HUDEP-2 (cell line): ENCODE data around the gene TCF7L2.

Experiments used
- DNase-seq, 76 experiments: peaks; one replicate each; lab custom pipeline; 2025; ENCODE audit not compliant: unreplicated experiment in 76 of 76; lab: John Stamatoyannopoulos, UW

The TCF7L2 gene

DNA sequence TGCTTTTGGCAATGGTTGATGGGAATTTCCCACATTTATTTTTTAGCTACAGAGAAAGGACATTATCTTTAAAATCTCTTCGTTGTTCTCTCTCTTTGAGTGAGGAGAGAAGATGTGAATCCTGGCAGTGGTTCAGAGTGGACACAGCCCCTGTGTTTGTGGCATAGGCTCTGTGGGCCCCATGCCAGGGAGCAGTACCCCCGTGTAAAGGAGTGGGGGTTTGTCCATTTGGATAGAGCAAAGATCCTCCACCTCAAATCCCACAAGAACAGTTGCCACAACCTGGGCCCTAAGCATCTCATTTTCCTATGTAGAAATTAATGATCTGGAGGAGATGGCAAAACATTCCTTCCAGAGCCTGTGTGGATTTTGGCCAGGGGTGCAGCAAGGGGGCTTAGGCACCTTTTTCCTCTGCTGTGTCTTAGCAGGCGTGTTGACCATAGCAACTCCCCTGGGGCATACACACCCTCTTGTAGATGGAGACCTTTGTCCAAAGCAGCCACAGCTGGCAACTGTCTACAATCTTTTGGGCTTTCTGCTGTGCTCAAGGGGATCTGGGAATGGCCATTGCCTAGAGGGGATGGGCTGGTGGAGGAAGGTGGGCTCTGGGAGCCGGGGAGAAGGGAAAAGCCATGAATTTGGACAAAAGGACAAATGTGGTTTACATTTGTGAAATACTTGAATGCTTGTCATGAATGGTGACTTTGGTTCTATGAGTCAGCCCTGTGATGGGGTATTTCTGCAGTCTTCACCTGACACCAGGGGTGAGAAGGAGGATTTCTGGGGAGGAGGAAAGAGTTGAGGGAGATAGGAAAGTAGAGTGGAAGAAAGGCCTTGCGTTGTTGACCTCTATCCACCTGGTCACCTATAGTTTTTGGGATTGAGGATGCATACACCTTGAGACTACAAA is 92.0 kb downstream of the TCF7L2 start:
- no peak for DNase-seq

DNA sequence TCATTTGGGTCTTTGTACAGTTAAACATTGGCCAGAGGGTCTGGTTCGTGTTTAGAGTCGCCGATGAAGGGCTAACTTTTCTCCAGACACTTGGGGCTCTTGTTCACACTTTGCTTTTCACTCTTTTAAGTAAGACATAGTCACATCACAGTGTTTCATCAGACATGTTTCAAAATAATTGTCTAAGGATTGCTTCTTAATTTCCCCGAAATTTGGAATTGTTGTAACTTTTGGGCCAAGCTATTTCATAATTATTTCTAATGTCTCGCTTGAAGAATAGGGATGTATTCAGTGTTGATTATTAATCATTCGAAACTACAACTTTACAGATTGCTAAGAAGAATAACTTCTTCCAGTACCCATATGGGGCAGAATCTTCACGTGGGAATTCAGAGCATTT is 92.8 kb downstream of the TCF7L2 start:
- DNase-seq = no peak

DNA sequence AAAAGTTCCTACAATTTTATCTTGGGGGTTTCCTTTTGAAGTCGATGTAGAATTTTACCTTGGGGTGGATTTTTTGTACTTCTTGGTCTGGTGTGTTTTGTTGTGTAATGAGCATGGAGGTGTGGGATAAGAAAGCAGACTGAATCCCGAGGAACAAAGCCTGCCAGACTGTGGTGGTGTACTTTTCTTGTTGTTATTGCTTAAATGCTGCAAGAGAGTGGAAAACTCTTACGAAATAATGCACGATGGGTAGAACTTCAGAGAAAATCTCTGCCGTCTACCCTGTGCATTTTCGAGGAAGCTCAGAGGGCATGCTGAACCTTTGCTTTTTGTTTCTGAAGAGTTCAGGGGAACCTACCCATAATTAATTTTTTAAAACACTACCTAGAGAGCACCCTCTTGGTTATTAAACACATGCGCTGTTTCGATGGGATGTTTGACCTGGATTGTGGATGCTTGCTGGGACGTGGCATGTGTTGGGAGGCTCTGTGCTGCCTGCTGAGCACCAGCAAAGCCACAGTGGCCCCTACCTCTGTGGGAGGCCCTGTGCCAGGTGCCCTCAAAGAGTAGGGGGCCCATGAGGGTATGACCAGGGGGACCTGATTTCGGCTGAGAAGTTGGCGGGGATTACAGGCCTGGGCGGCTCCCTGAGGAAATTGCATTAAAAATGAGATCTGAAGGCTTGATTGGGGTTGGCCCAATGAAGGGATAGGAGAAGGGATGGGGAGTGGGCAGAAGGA is 94.1 kb downstream of the TCF7L2 start:
- DNase-seq = no peak

DNA sequence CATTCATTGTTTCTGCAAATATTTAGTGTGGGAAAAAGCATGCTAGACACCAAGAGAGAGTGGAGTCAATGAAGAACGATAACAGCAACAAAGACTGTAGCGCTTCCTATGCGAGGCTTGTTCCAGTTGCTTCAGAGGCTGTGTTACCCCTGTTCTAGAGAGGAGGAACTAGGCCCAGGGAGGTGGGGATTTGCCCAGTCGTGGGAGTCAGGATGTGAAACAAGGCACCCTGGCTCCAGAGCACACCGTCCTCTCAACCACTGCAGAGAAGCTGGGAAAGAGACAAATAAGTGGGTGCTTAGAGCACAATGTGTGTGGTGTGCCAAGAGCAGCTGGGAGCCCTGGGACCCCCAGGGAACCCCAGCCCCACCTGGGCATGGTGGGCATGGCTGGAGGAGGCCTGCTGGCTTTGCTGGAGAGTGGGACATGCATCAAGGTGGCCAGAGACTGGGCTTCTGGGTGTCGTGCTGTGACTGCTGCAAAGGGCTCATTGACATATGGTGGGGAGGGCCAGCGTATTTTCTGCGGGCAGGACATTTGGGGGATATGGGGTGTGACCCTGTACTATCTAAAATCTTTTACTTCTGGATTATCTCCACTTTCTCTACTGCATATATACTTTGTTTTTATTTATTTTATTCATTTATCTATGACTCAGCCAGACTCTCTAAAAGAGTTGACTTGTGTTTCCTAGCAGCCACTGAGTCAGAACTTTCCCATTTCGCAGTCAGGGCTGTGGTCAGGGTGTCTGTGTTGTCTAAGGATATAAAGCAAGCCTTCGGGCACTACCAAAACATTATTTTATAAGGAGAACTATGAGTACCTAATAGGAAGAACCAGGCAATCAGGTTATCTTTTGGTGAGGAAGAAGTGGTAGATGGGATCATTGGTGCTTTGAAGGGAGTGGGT is 95.4 kb downstream of the TCF7L2 start:
- no peak for DNase-seq

DNA sequence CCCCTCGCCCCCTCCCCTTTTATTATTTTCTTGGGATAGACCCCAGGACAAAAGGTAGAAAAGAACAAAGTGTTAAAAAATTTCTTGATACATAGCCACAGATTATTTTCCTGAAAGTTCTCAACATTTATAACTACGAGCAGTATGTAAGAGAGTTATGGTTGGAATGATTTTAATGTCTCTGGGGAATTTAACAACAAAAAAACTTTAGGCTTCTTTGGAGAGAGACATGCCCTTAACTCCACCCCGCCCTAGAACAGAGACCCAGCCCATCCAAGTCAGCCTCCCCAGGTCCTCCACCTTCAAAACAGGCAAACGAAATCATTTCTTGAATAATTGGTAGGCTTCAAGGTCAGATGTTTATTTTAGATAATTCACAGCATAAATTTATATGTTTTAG is 97.1 kb downstream of the TCF7L2 start:
- DNase-seq = no peak

DNA sequence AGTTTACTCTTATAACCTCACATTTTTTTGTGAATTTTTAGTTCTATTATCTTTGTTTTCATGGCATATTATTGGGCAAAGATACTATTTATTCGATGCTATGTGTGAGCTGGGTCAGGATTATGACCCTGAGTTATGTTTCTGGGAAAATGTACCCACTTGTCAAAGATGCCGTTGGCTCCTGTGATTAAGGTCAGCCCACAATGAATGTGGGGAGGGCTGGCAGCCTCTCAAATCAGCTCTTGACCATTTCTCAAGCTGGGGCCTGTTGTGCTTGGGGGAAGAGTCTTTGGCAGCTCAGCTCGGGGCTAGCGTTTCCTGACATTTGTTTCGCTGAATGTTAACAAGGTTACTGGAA is 97.5 kb downstream of the TCF7L2 start:
- no peak for DNase-seq

DNA sequence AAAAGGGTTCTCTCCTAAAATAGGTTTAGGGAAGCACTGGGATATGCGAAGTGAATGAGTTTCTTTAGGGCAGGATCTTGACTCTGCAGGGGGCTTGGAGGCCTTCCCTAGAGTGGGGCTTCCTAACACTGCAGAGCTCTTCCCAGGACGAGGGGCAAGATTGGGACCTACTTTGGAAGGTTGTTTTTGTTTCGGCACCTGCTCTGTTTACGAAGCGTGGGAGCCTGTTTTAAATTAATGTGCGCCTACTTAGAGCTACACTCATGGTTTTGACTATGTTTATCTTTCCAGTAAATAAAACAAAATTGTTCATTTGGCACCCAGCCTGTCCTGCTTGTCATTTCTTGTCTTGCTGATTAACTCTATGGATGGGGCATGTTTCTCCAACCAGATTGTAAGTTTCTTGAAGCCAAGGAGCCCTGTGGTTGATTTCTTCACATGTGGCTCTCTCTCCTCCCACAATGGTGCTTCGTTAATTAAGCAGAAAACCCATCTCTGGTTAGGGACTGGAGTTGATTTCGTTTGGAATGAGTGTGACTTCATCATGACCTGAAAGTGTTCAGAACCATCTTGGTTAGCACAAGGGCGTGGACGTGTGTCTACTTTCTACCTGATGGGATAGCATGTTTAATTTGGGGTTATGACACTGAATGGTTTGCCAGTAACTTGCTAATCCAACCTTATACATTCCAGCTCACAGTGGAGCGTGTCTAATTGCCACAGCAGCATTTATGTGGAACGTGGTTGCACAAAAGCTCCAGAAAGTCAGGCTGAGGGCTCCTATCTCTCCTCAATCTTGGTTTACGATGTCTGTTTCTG is 98.1 kb downstream of the TCF7L2 start:
- DNase-seq = no peak

DNA sequence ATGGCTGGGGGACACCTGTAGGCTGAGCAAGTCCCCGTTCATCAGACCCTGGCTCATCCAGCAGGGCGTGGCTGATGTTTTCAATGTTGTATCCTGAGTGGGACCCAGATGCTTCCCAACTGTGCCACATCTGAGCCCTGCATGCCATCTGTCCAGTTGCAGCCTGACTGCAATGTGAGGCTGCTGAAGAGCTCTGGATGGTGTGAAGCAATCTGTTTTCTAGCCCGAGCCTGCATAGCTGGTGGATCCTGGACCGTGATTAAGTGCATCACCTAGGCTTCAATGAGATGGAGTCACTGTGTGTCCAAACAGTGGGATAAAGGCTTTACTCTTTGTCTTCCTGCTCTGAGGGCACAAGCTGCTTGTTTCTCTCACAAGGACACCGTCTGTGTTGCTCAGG is 99.8 kb downstream of the TCF7L2 start:
- no peak for DNase-seq

DNA sequence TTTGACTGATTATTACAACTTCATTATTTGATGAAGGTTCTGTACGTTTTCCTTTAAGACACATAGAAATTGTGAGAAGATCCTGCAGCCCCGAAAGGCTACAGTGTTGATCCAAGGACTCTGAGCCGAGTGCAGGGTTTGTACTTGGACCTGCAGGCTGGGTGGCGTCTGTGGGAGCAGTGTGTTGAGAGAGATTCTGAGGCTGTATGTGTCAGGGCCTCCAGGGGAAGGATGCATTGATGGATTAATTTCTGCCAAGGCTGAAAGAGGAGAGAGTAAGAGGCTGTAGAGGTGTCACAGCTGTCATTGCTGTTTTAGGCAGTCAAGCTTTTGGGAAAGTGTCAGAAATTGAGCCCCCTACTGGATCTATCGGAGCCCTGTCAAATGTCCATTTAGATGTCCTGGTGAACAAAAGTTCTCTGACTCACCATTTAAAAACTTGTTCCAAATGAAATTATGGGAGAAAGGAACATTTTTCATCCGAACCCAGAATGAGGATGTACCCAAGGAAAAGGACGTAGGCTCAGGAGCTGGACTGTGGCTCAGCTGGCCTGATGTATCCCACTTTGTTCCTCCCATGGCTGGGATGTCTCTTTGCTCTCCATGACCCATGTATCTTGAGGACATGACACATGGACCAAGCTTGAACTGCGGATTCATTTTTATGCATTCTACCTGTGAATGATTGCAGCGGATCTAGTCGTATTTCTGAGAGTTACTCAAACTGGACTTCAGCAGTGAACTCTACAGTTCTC is 102.2 kb downstream of the TCF7L2 start:
- peak in 1 of 76 experiments; percentile 19 for DNase-seq

DNA sequence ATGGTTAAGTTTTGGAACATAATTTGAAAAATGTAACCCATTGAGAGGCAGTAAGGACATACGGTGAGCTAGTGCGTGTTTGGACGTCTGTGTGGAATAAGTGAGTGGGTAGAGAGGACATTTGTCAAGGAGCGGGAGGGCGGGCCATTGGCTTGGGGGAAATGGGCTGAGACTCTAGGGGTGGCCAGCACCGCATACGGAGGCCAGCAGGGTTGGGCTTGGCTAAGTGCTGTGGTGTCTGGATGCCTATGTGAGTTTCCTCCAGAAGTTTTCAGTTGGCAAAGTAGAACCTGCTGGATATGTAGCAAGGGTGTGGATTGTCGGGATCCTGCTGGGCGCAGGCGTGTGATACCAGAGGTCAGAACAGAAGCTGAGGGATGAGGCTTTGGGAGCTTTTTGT is 103.0 kb downstream of the TCF7L2 start:
- no peak for DNase-seq

DNA sequence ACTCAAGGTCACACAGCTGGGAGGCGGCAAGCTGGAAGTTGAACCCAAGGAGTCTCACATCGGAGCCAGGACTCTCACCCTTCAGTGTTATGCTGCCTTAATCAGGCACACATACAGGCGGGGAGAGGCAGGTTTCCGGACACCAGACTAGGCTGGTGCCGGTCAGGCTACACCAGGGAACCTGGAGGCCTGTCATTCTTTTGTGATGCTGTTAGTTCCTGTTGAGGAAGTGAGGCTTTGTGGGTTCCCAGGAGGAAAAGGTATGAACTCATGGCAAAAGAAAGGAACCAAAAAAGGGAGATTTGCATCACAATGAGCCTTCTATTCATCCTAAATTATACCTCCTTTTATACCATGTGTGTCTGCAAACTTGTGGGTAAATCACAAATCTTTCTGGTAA is 103.8 kb downstream of the TCF7L2 start:
- no peak for DNase-seq

DNA sequence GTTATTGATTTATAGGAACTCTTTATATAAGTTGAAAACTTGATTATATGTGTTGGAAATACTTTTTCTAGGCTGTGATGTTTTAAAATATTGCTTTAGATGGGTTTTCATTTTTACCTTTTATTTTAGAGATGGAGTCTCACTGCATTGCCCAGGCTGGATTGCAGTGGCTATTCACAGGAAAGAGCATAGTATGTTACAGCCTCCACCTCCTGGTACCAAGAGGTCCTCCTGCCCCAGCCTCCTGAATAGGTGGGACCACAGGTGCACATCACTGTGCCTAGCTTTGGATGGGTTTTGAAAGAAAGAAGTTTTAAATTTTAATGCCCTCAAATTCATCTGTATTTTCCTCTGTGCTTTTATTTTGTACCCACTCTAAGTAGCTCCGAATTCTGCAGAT is 105.4 kb downstream of the TCF7L2 start:
- DNase-seq = no peak

DNA sequence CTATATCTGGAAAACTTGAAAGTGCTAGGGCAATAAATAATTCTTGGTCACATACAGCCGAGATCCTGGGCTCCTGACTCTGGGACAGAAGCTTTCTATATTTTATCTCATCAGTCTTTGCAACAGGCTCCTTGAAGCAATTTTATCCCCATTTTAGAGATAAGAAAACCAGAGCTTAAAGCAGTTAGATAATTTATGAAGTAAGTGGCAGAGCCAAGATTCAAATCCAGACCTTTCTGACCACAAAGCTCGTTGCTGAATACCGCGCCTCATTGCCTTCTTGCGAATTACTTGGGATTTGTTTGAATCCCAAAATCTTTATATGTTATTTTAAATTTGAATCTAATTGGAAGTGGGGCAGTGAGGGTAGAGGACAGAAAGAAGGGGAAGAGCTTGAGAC is 106.0 kb downstream of the TCF7L2 start:
- DNase-seq = no peak

DNA sequence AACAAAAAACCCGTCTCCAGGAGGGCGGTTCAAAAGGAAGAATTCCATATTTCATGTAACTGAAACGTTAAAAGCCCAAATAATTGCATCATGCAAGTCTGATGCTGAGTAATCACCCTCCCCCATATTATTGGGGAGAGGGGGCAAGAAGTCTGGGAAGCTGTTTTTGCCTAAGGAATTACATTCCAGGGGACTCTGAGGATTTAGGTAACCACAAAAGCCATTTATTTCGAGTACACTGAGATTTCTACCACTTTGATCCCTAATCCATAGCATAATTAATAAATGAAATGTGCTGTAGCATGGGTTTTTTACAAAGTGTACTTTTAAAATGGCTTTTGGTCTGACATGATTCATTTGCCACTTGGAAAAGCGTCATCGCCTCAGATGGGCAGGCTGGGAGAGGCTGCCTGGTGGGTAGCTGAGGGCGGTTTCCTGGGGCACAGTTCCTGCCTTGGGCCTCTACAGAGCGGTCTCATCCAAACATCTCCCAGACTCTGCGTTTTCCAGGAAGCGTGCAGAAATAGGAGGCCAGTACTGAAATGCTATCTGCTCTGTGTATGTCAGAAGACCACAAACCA is 106.5 kb downstream of the TCF7L2 start:
- DNase-seq = no peak

DNA sequence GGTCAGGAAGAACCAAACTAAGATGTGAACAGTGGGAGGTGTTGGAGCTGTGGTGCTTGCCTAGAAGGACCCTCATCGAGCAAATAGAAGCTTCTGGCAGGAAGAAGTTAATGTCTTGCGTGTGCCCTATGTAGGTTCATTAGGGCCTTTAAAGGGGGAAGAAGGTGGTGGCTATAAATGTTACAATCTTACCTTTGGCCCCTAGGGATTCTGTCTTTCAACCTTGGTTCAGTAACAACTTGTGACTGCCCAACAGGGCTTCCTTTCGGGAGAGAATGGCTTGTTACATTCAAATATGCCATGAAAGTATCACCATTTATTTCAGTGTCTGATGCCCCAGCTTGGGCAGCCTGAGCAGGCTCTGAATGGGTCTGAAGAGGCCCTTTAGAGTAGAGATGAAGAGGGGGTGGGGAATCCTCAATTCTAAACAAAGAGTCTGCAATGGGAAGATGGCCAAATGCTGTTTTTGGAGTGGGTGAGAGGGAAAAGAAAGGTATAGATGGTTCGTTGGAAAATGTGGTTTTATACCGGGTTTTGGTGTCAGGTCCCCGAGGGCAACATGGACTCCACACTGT is 108.0 kb downstream of the TCF7L2 start:
- no peak for DNase-seq

DNA sequence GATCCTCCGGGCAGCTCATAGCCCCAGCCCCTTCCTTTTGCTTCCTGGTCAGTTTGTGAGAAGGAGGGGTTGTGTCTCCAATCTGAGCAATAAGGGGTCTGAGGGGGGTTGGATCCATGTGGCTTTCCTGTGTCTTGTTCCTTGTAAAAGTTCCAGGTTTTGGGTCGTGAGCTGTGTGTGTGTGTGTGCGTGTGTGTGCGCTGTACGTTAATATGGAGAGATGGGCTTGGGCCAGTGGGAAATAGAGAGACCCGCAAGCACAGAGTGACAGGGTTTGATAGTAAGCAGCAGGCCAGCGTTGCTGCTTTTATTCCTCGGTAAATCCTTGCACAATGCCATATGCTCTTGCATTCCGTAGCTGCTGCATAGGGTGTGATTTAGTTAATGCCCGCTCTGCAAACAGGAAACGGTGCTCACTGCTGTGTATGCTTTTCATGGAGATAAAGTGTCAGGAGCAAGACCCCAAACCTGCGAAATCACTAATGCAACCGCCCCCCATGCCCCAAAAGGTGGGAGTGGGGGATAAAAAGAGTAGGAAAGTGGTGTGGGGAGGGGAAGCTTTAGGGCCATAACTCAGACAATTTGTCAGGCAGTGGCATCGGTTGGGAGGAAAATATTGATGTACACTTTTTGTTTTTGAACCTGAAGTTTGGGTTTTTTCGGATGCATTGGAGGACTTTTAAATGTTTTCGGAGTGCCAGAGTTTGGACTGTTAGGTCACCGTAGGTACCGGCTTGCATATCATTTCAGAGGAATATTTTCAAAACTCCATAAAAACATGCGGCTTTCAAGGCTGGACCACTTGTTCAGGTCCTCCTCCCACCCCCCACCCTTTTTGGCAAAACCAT is 108.7 kb downstream of the TCF7L2 start:
- DNase-seq = no peak

DNA sequence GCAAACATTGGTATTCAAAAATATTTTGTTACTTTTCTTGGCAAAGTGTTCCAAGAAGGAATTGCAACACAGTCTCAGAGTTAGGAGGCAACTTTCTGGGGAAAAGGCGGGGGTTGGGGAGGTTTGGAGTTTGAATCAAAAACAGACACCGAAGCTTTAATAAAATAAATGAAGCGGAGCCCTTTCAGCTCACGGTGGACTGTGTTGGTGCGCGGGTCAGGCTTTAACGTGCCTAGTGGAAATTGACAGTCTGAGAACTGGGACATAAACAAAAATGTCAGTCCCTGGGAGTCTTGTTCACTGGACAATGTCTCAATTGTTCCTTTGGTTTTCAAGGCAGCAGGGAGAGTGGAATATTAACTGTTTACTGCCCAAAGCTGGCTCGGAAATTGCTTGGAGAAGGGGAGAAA is 109.3 kb downstream of the TCF7L2 start:
- DNase-seq = no peak
